Smooth muscle cell (in vitro differentiated cells): ENCODE data around the gene ZNF532. TPM values are rescaled to one million over a fixed set of nuclear protein-coding genes. Genes with fewer than 3 reads are reported as not detected.

Experiments
- DNase-seq: peaks from one replicate; lab custom pipeline; 2025; ENCODE audit not compliant: unreplicated experiment; lab: John Stamatoyannopoulos, UW
- H2AFZ ChIP-seq: fragments of 200-600 bp; sonication (generic); 2 replicates; pipeline ENCODE4 v1.6.0; 2016; ENCODE audit warnings: antibody characterized with exemption, low read depth, mild to moderate bottlenecking
- H3F3A ChIP-seq: fragments of 200-600 bp; sonication (generic); 2 replicates; pipeline ENCODE4 v1.6.0; 2017; ENCODE audit warnings: antibody characterized with exemption, low read depth
- H3K27ac ChIP-seq: fragments of 200-600 bp; sonication (generic); 2 replicates; pipeline ENCODE4 v1.5.1; 2016; ENCODE audit warnings: low read depth, mild to moderate bottlenecking
- H3K27me3 ChIP-seq: fragments of 200-600 bp; sonication (generic); 2 replicates; pipeline ENCODE4 v1.6.1; 2016; ENCODE audit warnings: low read depth, mild to moderate bottlenecking
- H3K36me3 ChIP-seq: fragments of 200-600 bp; sonication (generic); 2 replicates; pipeline ENCODE4 v1.5.1; 2016; ENCODE audit warnings: low read depth
- H3K4me1 ChIP-seq: fragments of 200-600 bp; sonication (generic); 2 replicates; pipeline ENCODE4 v1.5.1; 2016; ENCODE audit warnings: low read depth
- H3K4me2 ChIP-seq: fragments of 200-600 bp; sonication (generic); 2 replicates; pipeline ENCODE4 v1.6.0; 2016; ENCODE audit warnings: mild to moderate bottlenecking
- H3K4me3 ChIP-seq: fragments of 200-600 bp; sonication (generic); 2 replicates; pipeline ENCODE4 v1.5.1; 2016; ENCODE audit warnings: mild to moderate bottlenecking
- H3K79me2 ChIP-seq: fragments of 200-600 bp; sonication (generic); 2 replicates; pipeline ENCODE4 v1.6.0; 2016; ENCODE audit warnings: low read depth, mild to moderate bottlenecking
- H3K9ac ChIP-seq: fragments of 200-600 bp; sonication (generic); 2 replicates; pipeline ENCODE4 v1.6.0; 2016; ENCODE audit warnings: low read depth
- H3K9me3 ChIP-seq: fragments of 200-600 bp; sonication (generic); replicated peaks from 2 replicates; pipeline ENCODE4 v1.5.1; 2016; ENCODE audit warnings: low read depth
- H4K20me1 ChIP-seq: fragments of 200-600 bp; sonication (generic); 2 replicates; pipeline ENCODE4 v1.6.0; 2016; ENCODE audit warnings: low read depth
- CTCF ChIP-seq: fragments of 200-600 bp; sonication (generic); IDR thresholded peaks from 2 replicates; pipeline ENCODE4 v1.5.1; 2017; ENCODE audit warnings: borderline replicate concordance, mild to moderate bottlenecking, antibody characterized with exemption; ENCODE audit not compliant: insufficient read depth, poor library complexity, severe bottlenecking
- WGBS: methylation state at CpG from one replicate; pipeline ENCODE4 v1.1.7; 2016; ENCODE audit warnings: low lambda C conversion rate; 5-methylcytosine and 5-hydroxymethylcytosine counted together
- polyA plus RNA-seq: library from polyadenylated mRNA; unstranded; fragments of >200 nt; fragmentation: Nextera tagmentation; extraction: Ambion mirVana; gene quantifications from 2 replicates; pipeline ENCODE4 v1.2.1, GENCODE V29; 2016
- total RNA-seq: library from RNA; depleted of rRNA; stranded (reverse); fragments of >200 nt; gene quantifications from 2 replicates; pipeline ENCODE4 v1.2.3, GENCODE V29; 2014

Gene ZNF532
- total and polyA plus RNA-seq, 2 experiments from 2014 or later: 31.6 to 126 TPM

GRCh38 chr18:59005262-59005661, 140.6 kb downstream of the ZNF532 start:
- peak overlapping the region; percentile 59 for H3K27ac ChIP-seq
- 66% methylated on average over 3 of the region's 3 CpGs for WGBS

DNA sequence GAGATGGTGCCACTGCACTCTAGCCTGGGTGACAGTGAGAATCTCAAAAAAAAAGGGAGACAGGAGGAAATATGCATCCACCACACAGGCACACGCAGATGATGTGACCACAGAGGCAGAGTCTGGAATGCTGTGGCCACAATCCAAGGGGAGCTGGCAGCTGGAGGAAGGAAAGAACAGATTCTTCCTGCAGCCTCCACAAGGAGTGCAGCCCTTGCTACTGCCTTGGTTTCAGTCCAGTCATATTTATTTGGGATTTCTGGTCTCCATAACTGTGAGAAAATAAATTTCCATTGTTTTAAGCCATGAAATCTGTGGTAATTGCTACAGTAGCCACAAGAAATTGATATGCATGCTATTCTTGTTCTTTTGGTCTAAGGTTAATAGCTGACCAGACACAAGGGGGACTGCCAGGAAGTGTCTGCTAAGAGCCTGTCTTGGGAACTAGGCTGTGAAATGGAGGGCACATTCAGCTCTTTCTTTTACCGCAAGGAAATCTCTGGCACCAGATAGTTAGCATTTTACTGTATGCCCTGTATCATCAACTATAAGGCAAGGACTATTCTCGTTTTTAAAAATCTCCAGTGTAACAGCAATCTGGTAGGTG, 141.9 kb downstream of the ZNF532 start:
- Histone ChIP-seq H3K27ac (peak overlapping the region; percentile 88), H3K9ac (no peak overlapping the region), H4K20me1 (no peaks in the 10 kb centered on the region), H3K4me1 (peaks cover 17% of the 10 kb centered on the region), H2AFZ (no peak overlapping the region), H3K4me2 (no peak overlapping the region), H3K27me3 (no peaks in the 10 kb centered on the region), H3F3A (peaks cover 19% of the 10 kb centered on the region), H3K36me3 (no peaks in the 10 kb centered on the region), H3K9me3 (no peaks in the 10 kb centered on the region), H3K79me2 (no peaks in the 10 kb centered on the region), H3K4me3 (no peak overlapping the region)
- 75% methylated on average over 3 of the region's 3 CpGs for WGBS
- DNase-seq: no peak
- TF ChIP-seq CTCF: no peak

More at GRCh38 chr18:59005262-59005661, 140.6 kb downstream of the ZNF532 start:
- Histone ChIP-seq H3K79me2 (no peaks in the 10 kb centered on the region), H3K9me3 (no peaks in the 10 kb centered on the region), H4K20me1 (no peaks in the 10 kb centered on the region), H3K36me3 (no peaks in the 10 kb centered on the region), H3F3A (peaks cover 19% of the 10 kb centered on the region), H3K27me3 (no peaks in the 10 kb centered on the region), H3K9ac (no peak overlapping the region), H3K4me3 (no peak overlapping the region), H2AFZ (no peak overlapping the region), H3K4me2 (peak overlapping the region; percentile 25), H3K4me1 (peaks cover 19% of the 10 kb centered on the region)
- TF ChIP-seq CTCF: no peak
- no peak for DNase-seq

DNA sequence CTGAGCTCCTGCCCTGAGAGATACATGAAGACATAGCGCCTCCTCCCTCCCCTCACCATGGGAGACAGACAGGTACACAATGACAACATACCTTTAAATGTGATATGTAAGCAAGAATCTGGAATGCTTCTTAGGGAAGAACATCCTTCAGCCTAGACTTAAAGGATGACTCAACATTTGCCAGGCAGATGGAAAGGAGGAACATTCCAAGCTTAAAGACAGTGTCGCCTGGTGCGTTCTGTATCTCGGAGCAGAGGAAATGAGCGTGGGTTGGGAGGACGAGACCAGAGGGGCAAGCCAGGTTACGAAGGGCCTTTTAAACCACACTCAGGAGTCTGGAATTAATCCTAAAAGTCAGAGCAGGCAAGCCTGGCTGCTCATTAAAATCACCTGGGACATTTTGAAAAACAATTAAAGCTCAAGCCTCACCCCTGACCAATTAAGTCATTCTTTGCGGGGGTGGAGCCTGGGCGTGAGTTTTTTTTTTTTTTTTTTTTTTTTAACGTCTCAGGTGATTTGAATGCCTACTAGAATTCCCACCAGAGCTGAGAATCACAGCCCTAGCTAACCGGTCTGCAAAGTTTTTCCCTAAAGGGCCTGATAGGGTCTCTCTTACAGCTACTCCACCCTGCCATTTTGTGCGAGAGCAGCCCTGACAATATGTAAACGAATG, 143.8 kb downstream of the ZNF532 start:
- Histone ChIP-seq H3F3A (peaks cover 19% of the 10 kb centered on the region), H3K79me2 (no peaks in the 10 kb centered on the region), H3K36me3 (no peaks in the 10 kb centered on the region), H3K27ac (peak overlapping the region; percentile 88), H3K4me3 (no peak overlapping the region), H3K27me3 (no peaks in the 10 kb centered on the region), H4K20me1 (no peaks in the 10 kb centered on the region), H3K9ac (peak overlapping the region; percentile 45), H3K9me3 (no peaks in the 10 kb centered on the region), H2AFZ (no peak overlapping the region), H3K4me2 (peak overlapping the region; percentile 49), H3K4me1 (peaks cover 16% of the 10 kb centered on the region)
- 16% methylated on average over 13 of the region's 13 CpGs for WGBS
- TF ChIP-seq CTCF: no peak
- DNase-seq: no peak

GRCh38 chr18:59009846-59010245, 145.2 kb downstream of the ZNF532 start:
- Histone ChIP-seq H3K36me3 (no peaks in the 10 kb centered on the region), H2AFZ (no peak overlapping the region), H4K20me1 (no peaks in the 10 kb centered on the region), H3K4me1 (peaks cover 16% of the 10 kb centered on the region), H3K4me2 (no peak overlapping the region), H3K9ac (no peak overlapping the region), H3K79me2 (no peaks in the 10 kb centered on the region), H3K27ac (peak overlapping the region; percentile 88), H3K9me3 (no peaks in the 10 kb centered on the region), H3K27me3 (no peaks in the 10 kb centered on the region), H3F3A (peaks cover 19% of the 10 kb centered on the region), H3K4me3 (no peak overlapping the region)
- WGBS: 94% methylated on average over 1 of the region's 1 CpG
- no peak for TF ChIP-seq CTCF
- no peak for DNase-seq
